Jurkat, Clone E6-1 (cell line): ENCODE results near the gene POTEB. TPM values are rescaled to one million over a fixed set of nuclear protein-coding genes. Genes with fewer than 3 reads are reported as not detected.
"Not testable (repeated sequence)": the region's sequence is repeated elsewhere in the genome, so short reads cannot be mapped to it uniquely, and the experiment has no call there.

Experiments
- DNase-seq: peaks from one replicate; pipeline ENCODE4 v3.0.0-alpha.2; 2011; ENCODE audit warnings: low read depth, low spot score
- H3K4me3 ChIP-seq: 2 replicates; pipeline ENCODE4 v1.5.1; 2011; ENCODE audit warnings: mild to moderate bottlenecking, low read length, control low read depth, moderate library complexity
- polyA plus RNA-seq: library from polyadenylated mRNA; unstranded; fragments of >200 nt; gene quantifications from one replicate; pipeline ENCODE4 v1.2.1, GENCODE V29; 2012; ENCODE audit warnings: missing spikeins; ENCODE audit not compliant: insufficient read length, insufficient read depth

The POTEB gene
- not detected for polyA plus RNA-seq

DNA sequence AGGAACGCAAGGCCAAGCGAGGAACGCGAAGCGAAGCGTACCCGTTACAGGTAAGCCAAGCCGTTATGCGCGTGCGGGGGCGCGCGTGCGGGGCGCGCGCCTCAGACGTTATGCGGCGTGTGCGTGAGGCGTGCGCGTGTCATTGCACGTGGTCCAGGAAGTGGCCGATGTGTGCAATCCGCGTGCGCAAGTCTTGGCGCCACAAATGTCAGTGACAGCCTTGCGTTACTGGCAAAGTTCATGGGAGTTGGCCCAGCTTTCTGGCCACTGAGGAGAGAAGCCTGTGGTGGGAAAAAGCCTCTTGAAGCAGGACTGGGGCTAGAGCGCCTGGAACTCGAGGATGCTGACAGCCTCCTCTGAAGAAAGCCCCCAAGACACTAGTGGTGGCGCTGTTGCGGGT is at the start of gene POTEB:
Gene POTEB (minus strand): TSS at position 101 of the 400 bp plus-strand sequence. CDS start 489 bp downstream, outside the sequence.
- DNase-seq, H3K4me3 ChIP-seq: not testable (repeated sequence)

DNA sequence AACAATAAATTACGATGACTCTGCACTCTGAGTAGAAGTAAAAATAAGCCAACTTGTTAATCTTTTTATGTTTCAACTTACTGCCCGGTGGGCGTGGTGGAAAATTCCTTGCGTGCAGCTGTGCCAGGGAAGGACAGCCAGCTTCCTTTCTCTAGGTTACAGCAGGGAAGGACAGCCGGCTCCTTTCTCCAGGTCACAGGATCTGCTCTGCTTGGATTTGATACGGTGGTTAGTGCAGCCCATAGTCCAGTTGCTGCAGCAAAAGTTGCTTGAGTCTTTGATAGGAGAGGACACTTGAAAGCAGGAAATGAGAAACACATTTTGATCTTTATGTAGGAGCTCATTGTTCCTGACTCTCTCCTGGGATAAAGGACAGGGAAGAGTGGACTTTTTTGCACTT is 13.4 kb upstream of the POTEB start:
- H3K4me3 ChIP-seq, DNase-seq: not testable (repeated sequence)

DNA sequence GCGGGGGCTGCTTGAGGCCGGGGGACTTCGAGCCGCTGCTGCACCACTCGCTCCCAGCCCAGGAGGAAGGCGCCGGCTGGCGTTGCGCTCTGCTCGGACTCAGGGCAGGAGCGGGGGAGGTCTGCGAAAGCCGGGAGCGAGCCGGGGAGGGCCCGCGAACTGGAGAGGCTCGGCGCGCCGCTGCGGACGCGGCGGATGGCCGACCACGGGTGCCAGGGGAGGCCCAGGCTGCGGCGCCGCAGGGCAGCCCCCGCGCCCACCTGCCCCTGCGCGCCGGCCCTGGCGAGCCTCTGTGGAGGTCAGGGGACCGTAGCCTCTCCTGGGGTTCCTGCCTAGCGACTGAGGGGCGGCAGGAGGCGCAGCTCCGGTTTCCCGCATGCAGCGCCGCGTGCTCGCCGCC is 12.0 kb upstream of the POTEB start:
- DNase-seq, H3K4me3 ChIP-seq: not testable (repeated sequence)

DNA sequence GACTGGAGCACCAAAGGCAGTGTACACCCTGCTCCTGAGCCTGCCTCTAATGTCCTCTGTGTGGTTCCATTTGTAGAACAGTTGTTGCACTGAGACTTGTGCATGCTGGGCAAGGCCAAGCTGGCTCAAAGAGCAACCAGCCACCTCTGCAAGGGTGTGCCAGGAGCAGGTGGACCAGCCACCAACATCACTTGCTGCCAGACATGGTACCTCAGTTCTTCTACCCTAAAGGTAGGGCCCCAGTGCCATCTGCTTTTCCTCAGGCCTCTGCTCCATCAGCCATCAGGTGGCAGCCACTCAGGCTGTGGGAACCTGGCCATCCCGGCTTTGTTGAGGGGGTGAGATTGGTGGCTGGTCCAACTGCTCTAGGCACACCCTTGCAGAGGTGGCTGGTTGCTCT is 38.7 kb downstream of the POTEB start:
- H3K4me3 ChIP-seq, DNase-seq: not testable (repeated sequence)
